Activated T-cell treated with anti-CD3 and anti-CD28 coated beads, Interleukin-2, amount 50 U/mL, for 4 hours (primary cell): ENCODE results near the gene SLC22A23. TPM values are rescaled to one million over a fixed set of nuclear protein-coding genes. Genes with fewer than 3 reads are reported as not detected.

ENCODE experiments used
- ATAC-seq, 2 donors: fragments of 200-7000 bp; cut with Tn5 transposase; one replicate each; pipeline ENCODE4 v1.10.0; 2021
- DNase-seq: peaks from one replicate; pipeline ENCODE4 v3.0.0-alpha.2; 2020
- H3K27me3 Mint-ChIP-seq: one replicate; pipeline ENCODE4 v1.8.0; 2021; ENCODE audit warnings: low read depth, mixed read lengths
- H3K36me3 Mint-ChIP-seq: one replicate; pipeline ENCODE4 v1.8.0; 2022; ENCODE audit warnings: mixed read lengths; ENCODE audit not compliant: insufficient read depth
- H3K4me1 Mint-ChIP-seq: one replicate; pipeline ENCODE4 v1.8.0; 2021; ENCODE audit warnings: low read depth, mixed read lengths
- H3K4me3 Mint-ChIP-seq: one replicate; pipeline ENCODE4 v1.8.0; 2021; ENCODE audit warnings: mild to moderate bottlenecking, moderate library complexity, mixed read lengths
- H3K9me3 Mint-ChIP-seq: one replicate; pipeline ENCODE4 v1.8.0; 2021; ENCODE audit warnings: mixed read lengths
- total RNA-seq, 3 donors: library from RNA; stranded (reverse); gene quantifications; one replicate each; pipeline ENCODE4 v1.2.1, GENCODE V29; 2021

The SLC22A23 gene
- total RNA-seq, 3 donors from 2014 or later: 0.50 to 1.2 (median 0.54) TPM

DNA sequence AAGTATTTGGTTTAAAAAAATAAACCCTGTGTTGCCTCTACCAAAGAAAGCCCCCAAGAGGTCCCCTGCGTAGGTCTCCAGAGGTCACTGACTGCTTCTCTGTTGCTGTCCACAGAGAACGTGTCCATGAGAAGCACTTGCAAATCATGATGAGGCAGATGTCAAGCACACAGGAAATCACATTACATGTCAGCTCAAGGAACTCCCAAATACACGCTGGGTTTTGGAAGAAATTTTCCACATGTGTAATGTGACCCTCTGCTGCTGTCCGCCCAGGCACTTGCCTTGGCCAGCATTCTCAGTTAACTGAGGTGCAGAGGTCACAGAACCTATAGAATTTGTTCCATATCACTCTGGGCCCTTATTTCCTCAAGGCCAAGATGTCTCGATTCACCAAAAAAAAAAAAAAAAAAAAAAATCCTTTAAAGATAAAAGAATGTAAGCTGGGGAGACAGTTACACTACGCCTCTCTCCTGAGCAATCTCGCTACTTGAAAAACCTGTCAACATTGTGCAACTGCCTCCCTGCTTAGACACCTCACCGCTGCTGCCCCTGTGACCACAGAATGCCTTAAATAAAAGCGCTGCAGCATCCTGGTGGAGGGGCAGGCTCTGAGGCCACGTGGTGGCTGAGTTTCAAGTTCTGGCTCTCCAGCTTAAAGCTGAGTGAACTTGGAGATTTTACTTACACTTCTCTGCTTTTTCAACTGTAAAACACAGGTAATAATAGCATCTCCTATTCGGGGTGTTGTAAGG lies 42.3 kb downstream of the SLC22A23 start:
- Mint-ChIP-seq H3K4me1 (peaks cover 15% of the 10 kb centered on the region), H3K4me3 (no peak overlapping the region)
- ATAC-seq: peak; percentile 57 to 59

DNA sequence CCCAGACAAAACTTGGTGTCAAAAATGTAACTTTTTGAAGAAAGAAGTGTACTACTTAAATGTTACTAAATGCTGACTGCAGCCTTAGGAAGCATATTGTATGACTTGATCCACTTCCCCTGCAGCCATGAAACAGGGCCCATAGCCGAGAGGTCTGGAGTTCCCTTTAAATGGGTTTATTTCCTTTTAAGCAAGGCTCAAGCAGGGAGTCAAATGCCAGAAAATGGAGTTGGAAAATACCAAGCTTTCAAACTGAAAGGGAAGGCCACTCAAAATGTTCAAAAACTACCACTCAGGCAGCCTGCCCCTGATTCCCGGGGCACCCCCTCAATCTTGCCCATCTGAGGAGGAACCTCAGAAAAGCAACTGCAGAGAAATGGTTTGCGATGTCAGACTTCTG lies 43.3 kb downstream of the SLC22A23 start:
- no peaks in the 10 kb centered on the region for H3K27me3 Mint-ChIP-seq
- ATAC-seq (no peak), DNase-seq (no peak)
- no peaks in the 10 kb centered on the region for H3K9me3 Mint-ChIP-seq
- H3K4me1 Mint-ChIP-seq: peaks cover 15% of the 10 kb centered on the region
- H3K36me3 Mint-ChIP-seq: peaks cover 7% of the 10 kb centered on the region
- no peak overlapping the region for H3K4me3 Mint-ChIP-seq

More for the DNA sequence above, 42.3 kb downstream of the SLC22A23 start:
- Mint-ChIP-seq H3K36me3 (peaks cover 7% of the 10 kb centered on the region), H3K9me3 (no peaks in the 10 kb centered on the region), H3K27me3 (no peaks in the 10 kb centered on the region)
- no peak for DNase-seq

DNA sequence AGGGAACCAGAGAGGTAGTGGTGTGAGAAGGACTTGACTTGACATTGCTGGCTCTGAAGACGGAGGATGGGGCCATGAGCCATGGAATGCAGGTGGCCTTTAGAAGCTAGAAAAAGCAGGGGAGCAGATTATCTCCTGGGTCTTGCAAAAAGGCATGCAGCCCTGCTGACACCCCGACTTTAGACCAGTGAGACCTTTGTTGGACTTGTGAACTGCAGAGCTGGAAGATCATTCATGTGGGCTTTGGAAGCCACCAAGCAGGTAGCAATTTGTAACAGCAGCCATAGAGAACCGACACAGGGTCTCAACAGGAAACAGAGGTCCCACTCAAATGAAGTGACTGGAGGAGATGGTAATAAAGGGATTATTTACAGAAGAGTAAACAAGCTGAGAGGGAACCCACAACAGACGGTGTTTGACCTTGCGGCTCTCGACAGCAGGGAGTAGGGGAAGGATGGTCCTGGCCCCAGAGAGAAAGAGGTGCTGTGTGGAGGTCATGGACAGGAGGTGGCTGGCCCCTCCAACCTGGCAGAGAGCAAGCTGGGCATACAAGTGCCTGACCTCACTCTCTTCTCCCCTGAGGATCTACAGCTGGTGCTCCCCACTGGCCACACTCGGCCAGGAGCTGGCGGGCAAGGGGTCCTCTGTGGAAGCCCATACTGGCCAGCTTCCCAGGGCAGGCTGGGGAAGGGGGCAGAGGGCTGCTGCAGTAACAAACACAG lies 43.9 kb downstream of the SLC22A23 start:
- Mint-ChIP-seq H3K4me3 (no peak overlapping the region), H3K4me1 (peaks cover 15% of the 10 kb centered on the region), H3K36me3 (peaks cover 7% of the 10 kb centered on the region), H3K27me3 (no peaks in the 10 kb centered on the region), H3K9me3 (no peaks in the 10 kb centered on the region)
- ATAC-seq (no peak), DNase-seq (no peak)

DNA sequence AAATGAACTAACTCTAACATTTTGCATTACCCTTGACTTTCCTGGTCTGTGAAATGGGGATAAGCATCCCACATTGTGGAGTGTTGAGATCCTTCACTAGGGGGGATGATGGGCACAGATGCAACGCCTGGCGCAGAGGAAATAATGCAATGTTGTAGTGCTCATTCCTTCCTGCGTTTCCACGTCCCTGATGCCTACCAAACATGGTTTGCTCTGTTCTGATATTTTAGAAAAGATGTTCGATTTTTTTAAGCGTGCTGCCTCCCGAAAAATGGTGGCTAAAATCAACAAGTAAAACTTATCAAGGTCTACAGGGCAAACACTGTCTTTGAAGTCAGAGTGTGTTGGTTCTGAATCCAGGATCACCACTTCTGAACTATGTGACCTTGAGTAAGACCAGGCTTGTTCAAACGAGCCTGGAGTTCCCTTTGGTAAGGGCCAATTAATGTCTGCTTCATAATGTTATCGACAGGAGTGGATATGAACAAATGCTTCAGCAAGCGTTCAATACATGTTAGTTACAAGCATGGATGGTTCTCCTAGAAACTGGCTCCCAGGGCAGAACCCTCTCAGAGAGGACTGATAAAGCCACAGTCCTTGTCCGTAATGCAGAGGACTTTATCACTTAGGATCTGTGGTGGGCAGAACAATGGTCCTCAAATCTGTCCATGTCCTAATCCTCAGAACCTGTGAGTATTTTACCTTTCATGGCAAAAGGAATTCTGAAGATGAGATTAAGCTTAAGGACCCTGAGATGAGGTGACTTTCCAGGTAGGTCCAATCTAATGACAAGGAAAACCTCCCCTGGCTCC lies 44.7 kb downstream of the SLC22A23 start:
- ATAC-seq: no peak
- Mint-ChIP-seq H3K4me3 (no peak overlapping the region), H3K27me3 (peaks cover 2% of the 10 kb centered on the region)

DNA sequence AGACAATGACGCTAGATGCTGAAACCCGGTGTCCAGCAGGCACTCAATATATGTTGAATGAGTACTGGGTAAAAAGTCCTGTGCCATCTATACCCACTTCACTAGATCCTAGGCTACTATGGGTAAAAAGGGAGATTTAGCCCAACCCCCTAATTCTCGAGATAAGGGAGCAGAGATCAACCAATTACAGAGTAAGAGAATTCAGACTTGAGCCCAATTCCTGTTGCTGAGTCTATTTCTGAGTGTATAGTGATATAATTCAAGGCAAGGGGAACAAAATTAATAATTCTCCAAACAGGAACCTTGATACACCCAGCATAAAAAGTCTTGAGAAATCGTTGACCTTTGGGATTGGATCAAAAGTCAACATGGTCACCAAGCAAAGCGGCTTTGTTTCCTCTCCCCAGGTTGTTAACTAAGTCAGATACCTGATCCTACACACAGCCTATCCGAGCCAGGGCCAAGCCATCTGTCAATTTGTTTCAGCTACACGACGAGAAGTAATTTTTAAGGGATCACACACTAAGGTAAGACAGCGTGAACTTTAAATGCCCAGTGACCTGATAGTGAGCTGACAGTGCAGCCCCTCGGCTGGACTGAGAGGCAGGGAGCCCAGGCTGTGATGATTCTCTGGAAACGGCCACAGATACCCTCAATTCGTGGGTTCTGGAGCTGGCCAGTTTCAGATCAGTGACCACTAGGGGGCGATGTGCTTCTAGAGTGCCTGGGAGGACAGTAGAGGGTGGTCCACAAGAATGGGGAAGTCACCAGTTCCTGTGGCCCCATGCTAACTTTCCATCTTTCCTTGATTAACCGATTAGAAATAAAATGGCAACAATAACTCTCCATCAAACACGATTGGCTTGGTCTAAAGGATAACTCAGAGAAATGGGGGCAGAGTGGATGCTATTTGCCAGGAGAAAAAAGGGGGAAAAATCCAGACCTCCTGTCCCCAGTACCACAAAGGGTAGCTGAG lies 46.2 kb downstream of the SLC22A23 start:
- Mint-ChIP-seq H3K27me3 (peaks cover 2% of the 10 kb centered on the region), H3K36me3 (peaks cover 11% of the 10 kb centered on the region), H3K4me3 (no peak overlapping the region), H3K4me1 (peaks cover 15% of the 10 kb centered on the region), H3K9me3 (no peaks in the 10 kb centered on the region)
- ATAC-seq: peak in 1 of 2 donors; percentile 50
- DNase-seq: peak; percentile 61

More for the DNA sequence above, 44.7 kb downstream of the SLC22A23 start:
- Mint-ChIP-seq H3K9me3 (no peaks in the 10 kb centered on the region), H3K4me1 (peaks cover 15% of the 10 kb centered on the region), H3K36me3 (peaks cover 11% of the 10 kb centered on the region)
- no peak for DNase-seq

DNA sequence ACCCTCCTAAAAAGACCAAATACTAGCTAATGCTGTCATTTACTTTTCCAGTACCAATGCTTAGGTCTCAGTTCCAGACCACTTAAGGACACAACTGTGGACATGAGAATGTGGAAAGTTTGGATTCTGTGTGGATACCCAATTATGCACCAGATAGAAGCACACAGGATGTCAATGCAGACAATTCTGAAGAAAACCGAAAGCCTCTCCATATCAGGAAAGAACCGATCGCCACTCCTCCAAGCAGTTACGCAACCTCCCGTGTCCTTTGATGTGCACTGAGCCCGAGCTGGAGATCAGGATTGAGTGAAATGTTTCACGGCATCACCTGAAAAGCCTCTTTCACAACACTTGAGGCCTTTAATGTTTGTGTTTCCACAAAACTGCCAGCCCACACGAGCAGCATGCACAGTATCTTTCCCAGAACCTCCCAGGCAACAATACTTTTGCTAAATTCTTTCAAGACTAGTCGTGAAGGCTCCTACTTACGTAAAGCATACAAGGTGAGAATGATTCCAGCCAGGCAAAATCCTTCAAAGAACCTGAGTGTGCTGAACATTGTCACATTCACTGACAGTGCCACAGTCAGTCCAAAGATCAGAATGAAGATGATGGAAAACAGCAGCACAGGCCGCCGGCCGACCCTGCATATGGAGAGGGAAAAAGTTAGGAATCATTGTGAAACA lies 47.0 kb downstream of the SLC22A23 start:
- DNase-seq (no peak), ATAC-seq (no peak)
- Mint-ChIP-seq H3K9me3 (no peaks in the 10 kb centered on the region), H3K27me3 (peaks cover 2% of the 10 kb centered on the region), H3K36me3 (peaks cover 11% of the 10 kb centered on the region), H3K4me1 (peaks cover 11% of the 10 kb centered on the region), H3K4me3 (no peak overlapping the region)

DNA sequence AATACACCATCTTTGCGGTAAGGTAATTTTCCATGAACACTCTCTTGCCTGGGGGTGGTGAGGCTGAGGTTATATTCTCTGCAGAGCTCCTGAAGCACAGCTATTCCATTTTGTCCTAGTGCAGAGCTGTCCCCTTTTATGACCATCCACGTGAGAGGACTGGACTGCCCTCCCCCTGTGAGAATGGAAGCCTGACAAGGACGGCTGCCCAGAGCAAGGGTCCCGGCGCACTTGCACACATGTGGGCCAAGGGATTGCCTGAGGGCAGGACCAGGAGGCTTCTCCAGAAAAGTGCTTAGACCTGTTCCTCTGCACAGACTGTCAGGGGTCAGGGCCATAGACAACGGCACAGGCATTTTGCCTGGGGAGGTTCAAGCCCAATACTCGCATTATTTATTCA lies 48.2 kb downstream of the SLC22A23 start:
- DNase-seq (no peak), ATAC-seq (no peak)
- H3K9me3 Mint-ChIP-seq: no peaks in the 10 kb centered on the region
- peaks cover 5% of the 10 kb centered on the region for H3K4me1 Mint-ChIP-seq
- peaks cover 2% of the 10 kb centered on the region for H3K27me3 Mint-ChIP-seq
- no peak overlapping the region for H3K4me3 Mint-ChIP-seq
- H3K36me3 Mint-ChIP-seq: peaks cover 15% of the 10 kb centered on the region

DNA sequence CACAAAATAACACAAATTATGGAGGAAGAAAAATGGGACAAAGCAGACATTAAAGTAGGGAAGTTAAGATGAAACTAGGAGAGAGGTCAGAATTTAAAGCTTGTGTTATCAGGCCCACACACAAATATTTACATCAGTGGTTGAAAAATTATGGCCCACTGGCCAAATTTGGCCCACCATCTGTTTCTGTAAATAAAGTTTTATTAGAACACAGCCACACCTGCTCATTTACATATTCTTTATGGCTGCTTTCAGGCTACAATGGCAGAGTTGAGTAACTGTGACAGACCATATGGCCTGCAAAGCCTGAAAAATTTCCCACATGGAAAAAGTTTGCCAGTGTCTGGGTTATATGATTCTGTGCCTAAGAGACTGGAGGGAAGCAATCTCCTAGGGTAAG lies 49.0 kb downstream of the SLC22A23 start:
- no peak for ATAC-seq

DNA sequence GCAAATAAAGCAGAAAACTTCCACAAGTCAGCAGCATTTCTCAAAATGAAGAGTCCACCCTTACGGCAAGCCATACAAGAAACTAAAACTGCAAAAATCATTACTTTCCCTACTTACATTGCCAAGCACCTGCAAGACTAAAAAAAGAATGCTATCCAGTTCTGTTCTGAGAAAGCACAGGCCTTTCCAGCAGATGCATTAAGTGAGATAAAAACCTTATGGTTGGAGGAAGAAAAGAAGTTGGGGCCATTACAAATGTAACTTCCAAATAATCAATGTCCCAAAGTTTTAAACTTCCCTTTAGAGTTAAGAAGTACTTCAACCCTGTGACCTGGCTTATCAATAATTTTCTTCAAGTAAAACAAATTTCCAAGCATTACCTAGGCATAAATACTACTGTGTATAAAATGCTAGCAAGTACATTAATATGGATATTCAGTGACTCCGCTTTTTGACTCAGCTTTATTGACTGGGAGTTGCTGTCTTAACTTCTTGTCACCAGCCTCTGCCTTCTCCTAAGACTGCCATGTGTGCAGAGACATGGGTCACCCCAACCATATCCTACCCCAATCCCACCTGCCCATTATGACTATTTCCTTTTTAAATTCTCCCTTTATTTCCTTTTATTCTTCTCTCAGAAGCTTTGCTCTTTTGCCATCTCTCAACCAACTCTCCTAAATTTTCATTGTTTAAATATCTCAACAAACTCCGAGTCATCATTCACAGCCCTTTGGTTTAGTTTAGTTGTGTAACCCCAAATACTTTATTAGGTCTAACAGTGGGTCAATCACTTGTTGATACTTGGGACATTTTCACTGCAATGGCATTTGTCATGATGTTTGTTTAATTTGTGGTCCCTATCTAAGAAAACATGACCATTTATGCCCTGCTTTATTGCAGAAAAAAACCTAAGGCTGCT lies 49.7 kb downstream of the SLC22A23 start:
- H3K9me3 Mint-ChIP-seq: no peaks in the 10 kb centered on the region
- no peak overlapping the region for H3K4me3 Mint-ChIP-seq
- H3K4me1 Mint-ChIP-seq: peaks cover 5% of the 10 kb centered on the region
- peaks cover 2% of the 10 kb centered on the region for H3K27me3 Mint-ChIP-seq
- peaks cover 10% of the 10 kb centered on the region for H3K36me3 Mint-ChIP-seq
- ATAC-seq (no peak), DNase-seq (no peak)

More for the DNA sequence above, 49.0 kb downstream of the SLC22A23 start:
- no peak for DNase-seq
- Mint-ChIP-seq H3K36me3 (peaks cover 14% of the 10 kb centered on the region), H3K27me3 (peaks cover 2% of the 10 kb centered on the region), H3K4me1 (peaks cover 5% of the 10 kb centered on the region), H3K9me3 (no peaks in the 10 kb centered on the region), H3K4me3 (no peak overlapping the region)

DNA sequence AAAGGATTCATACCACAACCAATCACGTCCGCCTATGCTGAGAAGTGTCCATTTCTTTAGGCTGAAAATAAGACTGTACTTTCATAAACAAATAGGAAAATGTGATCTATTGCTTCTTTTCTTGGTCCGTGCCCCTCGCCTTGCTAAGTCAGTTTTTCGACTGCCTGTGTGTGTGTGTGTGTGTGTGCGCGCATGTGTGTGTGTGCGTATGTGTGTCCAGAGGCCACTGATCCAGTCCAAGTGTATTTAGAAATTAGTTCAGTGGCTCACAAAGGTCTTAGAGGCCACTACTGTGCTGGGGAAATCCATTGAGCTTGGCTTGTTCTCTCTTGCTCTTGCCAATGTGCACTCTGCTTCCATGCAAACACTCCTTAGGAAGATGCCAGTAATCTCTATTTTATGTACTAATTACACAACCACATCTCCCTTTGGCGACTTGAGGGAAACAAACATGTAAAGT lies 50.5 kb downstream of the SLC22A23 start:
- Mint-ChIP-seq H3K4me1 (peaks cover 5% of the 10 kb centered on the region), H3K27me3 (peaks cover 2% of the 10 kb centered on the region), H3K4me3 (no peak overlapping the region), H3K36me3 (peaks cover 10% of the 10 kb centered on the region), H3K9me3 (no peaks in the 10 kb centered on the region)
- DNase-seq: no peak
- ATAC-seq: no peak

DNA sequence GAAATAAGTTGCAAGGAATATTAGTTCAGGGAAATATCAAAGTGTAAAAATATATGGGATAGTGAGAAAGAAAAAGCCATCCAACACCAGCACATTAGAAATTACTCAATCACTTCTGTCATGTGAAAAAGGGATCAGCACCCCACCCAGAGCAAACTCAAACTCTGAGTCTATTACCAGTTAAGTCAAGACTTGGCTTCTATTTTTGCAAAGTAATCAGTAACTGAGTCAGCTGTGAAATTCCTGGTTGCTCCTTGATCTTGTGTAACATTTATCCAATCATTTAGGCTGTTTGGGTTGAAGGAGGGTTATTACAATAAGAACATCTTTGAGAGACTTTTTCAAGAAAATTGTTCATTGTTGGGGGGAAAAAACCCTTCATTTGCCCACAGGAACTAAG lies 51.2 kb downstream of the SLC22A23 start:
- DNase-seq: no peak
- H3K4me1 Mint-ChIP-seq: peaks cover 1% of the 10 kb centered on the region
- H3K27me3 Mint-ChIP-seq: peaks cover 2% of the 10 kb centered on the region
- H3K4me3 Mint-ChIP-seq: no peak overlapping the region
- ATAC-seq: no peak
- H3K36me3 Mint-ChIP-seq: peaks cover 10% of the 10 kb centered on the region
- H3K9me3 Mint-ChIP-seq: no peaks in the 10 kb centered on the region

DNA sequence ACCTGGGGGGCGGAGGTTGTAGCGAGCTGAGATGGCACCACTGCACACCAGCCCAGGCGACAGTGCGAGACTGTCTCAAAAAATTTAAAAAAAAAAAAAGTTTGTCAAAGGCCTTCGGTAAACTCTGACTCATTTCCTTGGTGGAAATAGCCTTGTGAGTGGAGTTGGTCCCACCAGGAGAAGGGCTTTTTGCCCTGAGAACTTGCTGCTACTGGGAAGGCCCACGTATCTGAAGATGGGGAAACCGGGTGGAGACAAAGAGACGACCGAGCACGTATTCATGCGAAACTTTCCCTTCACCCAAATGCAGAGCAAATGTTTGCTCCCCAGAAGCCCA lies 51.7 kb downstream of the SLC22A23 start:
- Mint-ChIP-seq H3K27me3 (peaks cover 2% of the 10 kb centered on the region), H3K4me3 (no peak overlapping the region), H3K4me1 (no peaks in the 10 kb centered on the region), H3K9me3 (no peaks in the 10 kb centered on the region), H3K36me3 (peaks cover 10% of the 10 kb centered on the region)
- ATAC-seq (no peak), DNase-seq (no peak)
